Mucosa of descending colon (tissue), 3 donors: ENCODE results near the gene LEUTX. TPM values are rescaled to one million over a fixed set of nuclear protein-coding genes. Genes with fewer than 3 reads are reported as not detected.

Experiments
- ATAC-seq: fragments of 200-7000 bp; cut with Tn5 transposase; one replicate; pipeline ENCODE4 v1.9.1; 2020; ENCODE audit warnings: mild to moderate bottlenecking, moderate library complexity
- DNase-seq, 3 donors: peaks; one replicate each; pipeline ENCODE4 v3.0.0-alpha.2; 2020
- H3K36me3 ChIP-seq: fragments of 200-600 bp; one replicate; pipeline ENCODE4 v1.8.0; 2021; ENCODE audit warnings: low read depth, mild to moderate bottlenecking
- H3K4me1 ChIP-seq: fragments of 200-600 bp; one replicate; pipeline ENCODE4 v1.8.0; 2021; ENCODE audit warnings: low read depth, mild to moderate bottlenecking
- H3K4me3 ChIP-seq: fragments of 200-600 bp; one replicate; pipeline ENCODE4 v1.8.0; 2021; ENCODE audit warnings: mild to moderate bottlenecking
- H3K9me3 ChIP-seq: fragments of 200-600 bp; one replicate; pipeline ENCODE4 v1.8.0; 2021; ENCODE audit warnings: mild to moderate bottlenecking
- intact Hi-C, 2 donors: fragments of 100-400 bp; cut with DNase I in 1 of 2; cut with micrococcal nuclease in 1 of 2; formaldehyde crosslinking; loops; one replicate each; pipeline versions ENCODE4 v1.11.0 to v1.11.1; 2022; cut with DNase I, micrococcal nuclease
- microRNA-seq: library from miRNA; unstranded; fragments of <30 nt; microRNA quantifications from one replicate; pipeline ENCODE4, GENCODE V29; 2019
- total RNA-seq, 3 donors: library from RNA; stranded (reverse); fragmentation: NEBNext Ultra II Directional in 2 of 3; extraction: Animal tissue kit (Norgen Biotek cat#: 25700) in 2 of 3; gene quantifications; one replicate each; pipeline versions ENCODE4 v1.2.1 to v1.2.4, GENCODE V29; 2021 to 2023
- TF ChIP-seq, protein P1 (sequence below): fragments of 200-600 bp; IDR thresholded peaks from one replicate; pipeline ENCODE4 v1.8.0; 2022; ENCODE audit warnings: antibody characterized with exemption, mild to moderate bottlenecking
- donor health status: DM: no; HTN: no; CAD: no; lungs with moderate emphysema.
- donor health status: DM: no; HTN: no; CAD: no.
- donor health status: DM: no; HTN: yes; CAD: no.

LEUTX gene
- total RNA-seq, 3 donors from 2014 or later, result not detected

GRCh38 chr19:39833160-39833463, 54.5 kb downstream of the LEUTX start:
- intact Hi-C loops, result no loop called here
- H3K4me1 ChIP-seq, result peaks cover 13% of the 10 kb centered on the region
- TF ChIP-seq, protein P1, sequence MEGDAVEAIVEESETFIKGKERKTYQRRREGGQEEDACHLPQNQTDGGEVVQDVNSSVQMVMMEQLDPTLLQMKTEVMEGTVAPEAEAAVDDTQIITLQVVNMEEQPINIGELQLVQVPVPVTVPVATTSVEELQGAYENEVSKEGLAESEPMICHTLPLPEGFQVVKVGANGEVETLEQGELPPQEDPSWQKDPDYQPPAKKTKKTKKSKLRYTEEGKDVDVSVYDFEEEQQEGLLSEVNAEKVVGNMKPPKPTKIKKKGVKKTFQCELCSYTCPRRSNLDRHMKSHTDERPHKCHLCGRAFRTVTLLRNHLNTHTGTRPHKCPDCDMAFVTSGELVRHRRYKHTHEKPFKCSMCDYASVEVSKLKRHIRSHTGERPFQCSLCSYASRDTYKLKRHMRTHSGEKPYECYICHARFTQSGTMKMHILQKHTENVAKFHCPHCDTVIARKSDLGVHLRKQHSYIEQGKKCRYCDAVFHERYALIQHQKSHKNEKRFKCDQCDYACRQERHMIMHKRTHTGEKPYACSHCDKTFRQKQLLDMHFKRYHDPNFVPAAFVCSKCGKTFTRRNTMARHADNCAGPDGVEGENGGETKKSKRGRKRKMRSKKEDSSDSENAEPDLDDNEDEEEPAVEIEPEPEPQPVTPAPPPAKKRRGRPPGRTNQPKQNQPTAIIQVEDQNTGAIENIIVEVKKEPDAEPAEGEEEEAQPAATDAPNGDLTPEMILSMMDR, result no peak
- peak overlapping the region; percentile 94 for H3K4me3 ChIP-seq
- H3K36me3 ChIP-seq, result no peaks in the 10 kb centered on the region
- no peaks in the 10 kb centered on the region for H3K9me3 ChIP-seq
- no peak for ATAC-seq
- no peak for DNase-seq

GRCh38 chr19:39833464-39834286, 55.0 kb downstream of the LEUTX start, which contains the start of gene DYRK1B:
Gene DYRK1B, minus strand, starts transcription at chr19:39834162. Its CDS starts 2,295 bp downstream, at chr19:39831867.
- DNase-seq (peak; percentile 97 to 98 (median 98)), ATAC-seq (peak; percentile 95)
- TF ChIP-seq, protein P1, result no peak
- Histone ChIP-seq H3K9me3 (no peaks in the 10 kb centered on the region), H3K36me3 (no peaks in the 10 kb centered on the region), H3K4me1 (peaks cover 13% of the 10 kb centered on the region), H3K4me3 (peak within 1 kb of the TSS; percentile 94)
- intact Hi-C loops, result no loop called here

DNA sequence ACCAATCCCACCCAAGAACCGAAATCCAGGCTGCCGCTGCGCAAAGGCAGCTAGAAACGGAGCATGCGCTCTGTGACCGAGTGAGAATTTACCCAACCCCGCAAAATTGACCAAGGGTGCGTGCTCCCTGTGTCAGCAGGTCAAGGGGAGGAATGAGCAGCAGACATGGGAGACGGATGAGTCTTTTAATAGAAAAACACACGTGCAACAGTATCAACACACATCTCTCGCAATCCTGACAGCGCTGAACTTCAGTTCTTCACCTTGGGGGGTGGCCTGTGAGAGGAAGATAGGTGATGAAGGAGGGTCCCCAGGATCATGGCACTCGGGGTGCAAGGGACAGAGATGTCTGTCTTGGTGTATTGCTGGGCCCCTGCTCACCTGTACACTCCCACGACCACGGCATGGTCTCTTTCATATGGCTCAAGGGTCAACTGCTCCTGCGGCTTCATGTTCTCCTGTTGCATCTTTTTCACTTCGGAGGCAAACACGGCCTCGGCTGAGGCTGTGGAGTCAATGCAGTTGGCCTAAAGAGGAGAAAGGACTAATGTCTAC, 55.7 kb downstream of the LEUTX start:
- Histone ChIP-seq H3K4me1 (peaks cover 13% of the 10 kb centered on the region), H3K9me3 (no peaks in the 10 kb centered on the region), H3K4me3 (peak overlapping the region; percentile 94), H3K36me3 (no peaks in the 10 kb centered on the region)
- TF ChIP-seq, protein P1, result no peak
- DNase-seq (no peak), ATAC-seq (no peak)
- intact Hi-C loops, result no loop called here

Small RNA genes within 50 kb of the gene (microRNA-seq; reads per million reads assigned to microRNA genes)
- gene MIR6719, result not detected

Other genes starting within 250 kb of the LEUTX start
- 1 to 10 TPM in 1 of 3 donors, under 1 TPM in 2; 0.20 to 4.2 (median 0.72) TPM for gene EID2B, start 246.0 kb upstream of the LEUTX start, total RNA-seq
- 10 to 100 TPM in 1 of 3 donors, 1 to 10 TPM in 2; 7.0 to 14.7 (median 9.6) TPM for gene EID2, start 238.7 kb upstream of the LEUTX start, total RNA-seq
- gene LGALS13, start 176.3 kb upstream of the LEUTX start, total RNA-seq, result not detected
- gene LGALS16, start 122.9 kb upstream of the LEUTX start, total RNA-seq, result not detected
- not detected for gene LGALS14, start 74.4 kb upstream of the LEUTX start, total RNA-seq
- gene CLC, start 40.8 kb upstream of the LEUTX start, total RNA-seq, result 1 to 10 TPM in 1 of 3 donors, not detected in 2; 1.2 TPM
- 10 to 100 TPM; 14.5 to 27.2 (median 23.7) TPM for gene DYRK1B, start 55.3 kb downstream of the LEUTX start, total RNA-seq
- 100 to 1,000 TPM; 126 to 200 (median 155) TPM for gene FBL, start 67.5 kb downstream of the LEUTX start, total RNA-seq
- 1,000 to 10,000 TPM; 1,609 to 4,808 (median 4,422) TPM for gene FCGBP, start 155.8 kb downstream of the LEUTX start, total RNA-seq
- 10 to 100 TPM; 73.4 to 89.9 (median 77.5) TPM for gene PSMC4, start 192.3 kb downstream of the LEUTX start, total RNA-seq
- 10 to 100 TPM in 1 of 3 donors, 1 to 10 TPM in 2; 2.3 to 10.2 (median 2.9) TPM for gene ZNF546, start 218.2 kb downstream of the LEUTX start, total RNA-seq